Astrocyte (in vitro differentiated cells and primary cell): ENCODE measurements around the gene RALGAPB.

Experiments used
- CTCF ChIP-seq: IDR thresholded peaks from 2 replicates; pipeline ENCODE4 v1.5.1; 2011; ENCODE audit warnings: low read depth, mild to moderate bottlenecking, inconsistent platforms, low read length, moderate library complexity; ENCODE audit not compliant: insufficient read depth
- EZH2 ChIP-seq: IDR thresholded peaks from 2 replicates; pipeline ENCODE4 v1.6.1; 2012; ENCODE audit warnings: mild to moderate bottlenecking, low read length, inconsistent platforms; ENCODE audit not compliant: insufficient read depth

GRCh38 chr20:38616457-38616856 lies 143.8 kb downstream of the RALGAPB start:
- TF ChIP-seq CTCF (no peak), EZH2 (no peak)
